A673 (cell line): ENCODE measurements around the gene KRTAP3-2.
"Not testable (repeated sequence)": the region's sequence is repeated elsewhere in the genome, so short reads cannot be mapped to it uniquely, and the experiment has no call there.

Experiments
- EZH2 ChIP-seq: fragments of 200-600 bp; sonication (generic); IDR thresholded peaks from 2 replicates; pipeline ENCODE4 v1.6.1; 2017; ENCODE audit warnings: borderline replicate concordance, low read depth, mild to moderate bottlenecking, mixed read lengths, antibody characterized with exemption, low read length; ENCODE audit not compliant: poor library complexity, severe bottlenecking
- TF ChIP-seq, protein P1 (sequence below): fragments of 300-800, 200-600 bp; sonication (generic); conservative IDR thresholded peaks from 2 replicates; pipeline ENCODE4 v1.5.1; 2017; ENCODE audit warnings: low read depth, mild to moderate bottlenecking, antibody characterized with exemption, low read length, moderate library complexity, mixed read lengths

DNA sequence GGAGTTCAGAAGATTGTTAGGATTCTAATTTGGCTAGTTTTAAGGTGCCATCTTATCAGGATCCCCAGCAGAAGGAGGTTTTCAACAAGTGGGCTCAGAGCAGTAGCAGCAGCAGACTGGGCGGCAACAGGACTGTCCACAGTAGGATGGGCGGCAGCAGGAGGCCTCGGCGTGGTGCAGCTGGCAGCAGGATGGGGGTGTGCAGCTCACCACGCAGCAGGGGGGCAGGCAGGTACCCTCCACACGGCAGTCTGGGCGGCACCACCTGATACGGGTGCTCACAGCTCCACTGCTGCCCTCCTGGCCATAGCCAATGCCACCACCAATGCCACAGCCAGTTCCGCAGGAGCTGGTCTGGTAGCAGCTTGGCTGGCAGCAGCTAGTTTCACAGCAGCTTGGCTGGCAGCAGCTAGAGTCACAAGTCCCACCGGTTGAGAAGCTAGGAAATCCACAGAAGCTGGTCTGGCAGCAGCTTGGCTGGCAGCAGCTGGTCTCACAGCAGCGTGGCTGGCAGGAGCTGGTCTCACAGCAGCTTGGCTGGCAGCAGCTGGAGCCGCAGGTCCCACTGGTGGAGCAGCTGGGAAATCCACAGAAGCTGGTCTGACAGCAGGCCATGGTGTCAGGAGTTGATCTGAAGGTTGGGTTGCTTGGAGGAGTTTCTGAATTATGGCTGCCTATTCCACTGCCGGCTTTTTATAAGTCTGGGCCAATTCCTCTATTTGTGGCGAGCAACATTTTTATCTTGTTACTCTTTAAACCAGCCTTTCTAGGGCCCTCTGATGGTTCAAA is 41.3 kb upstream of the KRTAP3-2 start, which contains the start of gene KRTAP1-1:
- not testable (repeated sequence) for TF ChIP-seq EZH2
- TF ChIP-seq, protein P1, sequence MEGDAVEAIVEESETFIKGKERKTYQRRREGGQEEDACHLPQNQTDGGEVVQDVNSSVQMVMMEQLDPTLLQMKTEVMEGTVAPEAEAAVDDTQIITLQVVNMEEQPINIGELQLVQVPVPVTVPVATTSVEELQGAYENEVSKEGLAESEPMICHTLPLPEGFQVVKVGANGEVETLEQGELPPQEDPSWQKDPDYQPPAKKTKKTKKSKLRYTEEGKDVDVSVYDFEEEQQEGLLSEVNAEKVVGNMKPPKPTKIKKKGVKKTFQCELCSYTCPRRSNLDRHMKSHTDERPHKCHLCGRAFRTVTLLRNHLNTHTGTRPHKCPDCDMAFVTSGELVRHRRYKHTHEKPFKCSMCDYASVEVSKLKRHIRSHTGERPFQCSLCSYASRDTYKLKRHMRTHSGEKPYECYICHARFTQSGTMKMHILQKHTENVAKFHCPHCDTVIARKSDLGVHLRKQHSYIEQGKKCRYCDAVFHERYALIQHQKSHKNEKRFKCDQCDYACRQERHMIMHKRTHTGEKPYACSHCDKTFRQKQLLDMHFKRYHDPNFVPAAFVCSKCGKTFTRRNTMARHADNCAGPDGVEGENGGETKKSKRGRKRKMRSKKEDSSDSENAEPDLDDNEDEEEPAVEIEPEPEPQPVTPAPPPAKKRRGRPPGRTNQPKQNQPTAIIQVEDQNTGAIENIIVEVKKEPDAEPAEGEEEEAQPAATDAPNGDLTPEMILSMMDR: not testable (repeated sequence)
